Measurements from ENCODE around the gene LRRC28. TPM values are rescaled to one million over a fixed set of nuclear protein-coding genes. Genes with fewer than 3 reads are reported as not detected.
A peak's percentile ranks its signal among the peaks of the same experiment; 100 is the strongest.

Gene LRRC28
- total and polyA plus RNA-seq, 2 experiments from 2014 or later = 24.9 to 45.5 TPM

DNA sequence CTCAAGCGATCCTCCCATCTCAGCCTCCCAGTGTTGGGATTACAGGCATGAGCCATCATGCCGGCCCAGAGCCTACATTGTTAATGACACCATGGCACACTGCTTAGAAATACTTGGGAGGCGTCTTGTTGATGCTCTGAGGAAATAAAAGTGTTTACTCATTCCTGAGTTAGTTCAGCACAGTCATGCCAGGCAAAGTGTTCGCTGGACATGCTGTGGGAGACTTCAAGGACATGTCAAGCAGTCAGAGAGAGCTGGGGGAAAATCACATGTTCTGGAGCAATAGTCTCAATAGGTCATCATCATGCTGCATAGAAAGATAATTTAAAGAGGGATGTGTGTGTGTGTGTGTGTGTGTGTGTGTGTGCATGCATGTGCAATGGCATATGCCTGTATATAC, 39.4 kb upstream of the LRRC28 start:
- Histone ChIP-seq H3K36me3 (peaks cover 8% of the 10 kb centered on the region), H3K9me3 (ENCODE audit: low read depth) (no peaks in the 10 kb centered on the region), H3K4me1 (ENCODE audit: low read depth) (no peaks in the 10 kb centered on the region), H3K27me3 (no peaks in the 10 kb centered on the region), H3K4me3 (no peak overlapping the region), H3K27ac (no peak overlapping the region)
- no peak for DNase-seq (ENCODE audit: low read depth in 1 of 2, low spot score in 1 of 2)
- TF ChIP-seq, protein P1, sequence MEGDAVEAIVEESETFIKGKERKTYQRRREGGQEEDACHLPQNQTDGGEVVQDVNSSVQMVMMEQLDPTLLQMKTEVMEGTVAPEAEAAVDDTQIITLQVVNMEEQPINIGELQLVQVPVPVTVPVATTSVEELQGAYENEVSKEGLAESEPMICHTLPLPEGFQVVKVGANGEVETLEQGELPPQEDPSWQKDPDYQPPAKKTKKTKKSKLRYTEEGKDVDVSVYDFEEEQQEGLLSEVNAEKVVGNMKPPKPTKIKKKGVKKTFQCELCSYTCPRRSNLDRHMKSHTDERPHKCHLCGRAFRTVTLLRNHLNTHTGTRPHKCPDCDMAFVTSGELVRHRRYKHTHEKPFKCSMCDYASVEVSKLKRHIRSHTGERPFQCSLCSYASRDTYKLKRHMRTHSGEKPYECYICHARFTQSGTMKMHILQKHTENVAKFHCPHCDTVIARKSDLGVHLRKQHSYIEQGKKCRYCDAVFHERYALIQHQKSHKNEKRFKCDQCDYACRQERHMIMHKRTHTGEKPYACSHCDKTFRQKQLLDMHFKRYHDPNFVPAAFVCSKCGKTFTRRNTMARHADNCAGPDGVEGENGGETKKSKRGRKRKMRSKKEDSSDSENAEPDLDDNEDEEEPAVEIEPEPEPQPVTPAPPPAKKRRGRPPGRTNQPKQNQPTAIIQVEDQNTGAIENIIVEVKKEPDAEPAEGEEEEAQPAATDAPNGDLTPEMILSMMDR (IDR thresholded peaks at IDR 0.05; ENCODE audit: low read depth, low read length) = no peak

DNA sequence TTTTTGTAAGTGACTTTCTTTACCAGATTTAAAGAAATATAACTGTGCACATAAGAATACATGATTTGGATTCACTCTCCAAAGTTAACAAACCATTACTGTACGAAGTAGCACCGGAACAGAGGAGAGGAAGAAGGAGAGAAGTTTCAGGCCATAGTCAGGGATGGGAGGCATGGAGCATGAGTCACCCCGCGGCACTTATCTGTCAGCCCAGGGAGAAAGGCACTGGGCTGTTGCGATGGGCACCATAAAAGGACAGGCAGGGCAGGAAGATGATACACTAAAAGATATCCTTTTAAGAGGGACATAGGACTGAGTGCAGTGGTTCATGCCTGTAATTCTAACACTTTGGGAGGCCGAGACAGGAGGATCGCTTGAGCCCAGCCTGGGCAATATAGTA, 38.9 kb upstream of the LRRC28 start:
- H3K4me3 ChIP-seq = no peak overlapping the region
- DNase-seq (ENCODE audit: low read depth in 1 of 2, low spot score in 1 of 2) = peak in 1 of 2 donors; percentile 46
- H3K27me3 ChIP-seq = no peaks in the 10 kb centered on the region
- H3K4me1 ChIP-seq (ENCODE audit: low read depth) = no peaks in the 10 kb centered on the region
- TF ChIP-seq, protein P1 (IDR thresholded peaks at IDR 0.05; ENCODE audit: low read depth, low read length) = no peak
- peaks cover 8% of the 10 kb centered on the region for H3K36me3 ChIP-seq
- no peak overlapping the region for H3K27ac ChIP-seq
- H3K9me3 ChIP-seq (ENCODE audit: low read depth) = no peaks in the 10 kb centered on the region

DNA sequence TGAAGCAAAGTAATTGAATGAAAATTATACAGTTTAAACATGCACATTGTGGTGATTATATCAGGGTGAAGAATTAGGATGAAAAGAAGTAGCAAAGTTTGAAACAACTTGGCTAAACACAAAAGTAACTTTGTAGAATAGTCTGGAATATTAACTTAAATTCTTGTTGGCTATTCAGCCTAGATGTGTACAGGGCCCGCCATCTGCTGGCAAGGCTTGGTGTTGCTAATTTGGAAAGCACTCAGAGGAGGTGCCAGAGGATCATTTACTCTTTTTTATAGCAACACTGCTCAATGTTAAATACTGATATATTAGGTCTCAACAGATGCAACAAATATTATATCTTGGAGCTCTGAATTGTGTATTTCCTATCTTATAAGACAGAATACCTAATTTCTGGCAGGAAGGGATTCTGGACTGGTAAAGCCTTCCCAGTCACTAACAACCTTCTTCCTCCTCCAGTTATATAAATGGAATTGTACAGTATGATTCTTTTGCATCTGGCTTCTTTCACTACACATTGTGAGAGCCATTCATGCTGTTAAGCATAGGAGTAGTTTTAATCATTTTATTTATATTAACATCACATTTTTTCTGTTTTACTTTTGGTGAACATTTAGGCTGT, 38.0 kb upstream of the LRRC28 start:
- Histone ChIP-seq H3K4me1 (ENCODE audit: low read depth) (no peaks in the 10 kb centered on the region), H3K4me3 (no peak overlapping the region), H3K27me3 (no peaks in the 10 kb centered on the region), H3K36me3 (peaks cover 8% of the 10 kb centered on the region), H3K27ac (no peak overlapping the region), H3K9me3 (ENCODE audit: low read depth) (no peaks in the 10 kb centered on the region)
- peak; percentile 75 to 77 for DNase-seq (ENCODE audit: low read depth in 1 of 2, low spot score in 1 of 2)
- TF ChIP-seq, protein P1 (IDR thresholded peaks at IDR 0.05; ENCODE audit: low read depth, low read length) = peak; percentile 92

DNA sequence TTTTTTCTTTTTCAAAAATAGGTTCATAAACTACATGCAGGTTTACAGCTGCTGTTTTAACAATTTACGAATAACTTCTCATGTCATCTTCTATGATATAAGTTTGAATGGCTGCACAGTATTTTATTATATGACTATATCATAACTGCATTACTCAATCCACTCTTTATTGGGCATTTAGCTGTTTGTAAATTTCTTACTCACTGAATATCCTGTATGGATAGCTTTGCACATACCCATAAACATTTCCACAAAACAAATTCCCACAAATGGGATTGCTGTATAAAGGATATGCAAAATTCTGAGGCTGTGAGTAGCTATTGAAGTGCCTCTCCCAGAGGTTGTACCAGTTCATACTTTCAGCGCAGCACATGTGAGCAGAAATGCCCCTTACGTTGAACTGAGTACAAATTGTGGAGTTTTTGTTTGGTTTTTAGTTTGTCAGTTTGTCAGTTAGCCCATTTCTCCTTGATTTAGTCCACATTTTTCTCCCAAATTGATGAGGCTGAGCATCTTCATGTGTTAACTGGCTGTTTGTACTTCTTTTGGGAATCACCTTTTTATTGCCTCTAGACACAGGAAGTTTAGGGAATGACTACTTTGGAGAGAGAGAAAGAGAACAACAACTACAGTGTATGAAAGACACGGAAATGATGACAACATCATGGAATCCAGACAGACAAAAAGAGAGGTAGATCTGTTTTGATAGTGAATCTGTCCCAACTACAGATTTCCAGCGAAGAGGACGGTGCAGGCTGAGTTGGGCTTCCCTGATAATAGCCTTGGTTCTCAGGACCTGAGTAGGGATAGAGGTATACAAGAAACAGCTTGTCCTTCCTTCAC, 26.7 kb upstream of the LRRC28 start:
- H3K9me3 ChIP-seq (ENCODE audit: low read depth) = no peaks in the 10 kb centered on the region
- no peak overlapping the region for H3K27ac ChIP-seq
- H3K36me3 ChIP-seq = peaks cover 21% of the 10 kb centered on the region
- H3K4me3 ChIP-seq = no peak overlapping the region
- TF ChIP-seq, protein P1 (IDR thresholded peaks at IDR 0.05; ENCODE audit: low read depth, low read length) = no peak
- DNase-seq (ENCODE audit: low read depth in 1 of 2, low spot score in 1 of 2) = no peak
- peaks cover 2% of the 10 kb centered on the region for H3K4me1 ChIP-seq (ENCODE audit: low read depth)
- no peaks in the 10 kb centered on the region for H3K27me3 ChIP-seq

DNA sequence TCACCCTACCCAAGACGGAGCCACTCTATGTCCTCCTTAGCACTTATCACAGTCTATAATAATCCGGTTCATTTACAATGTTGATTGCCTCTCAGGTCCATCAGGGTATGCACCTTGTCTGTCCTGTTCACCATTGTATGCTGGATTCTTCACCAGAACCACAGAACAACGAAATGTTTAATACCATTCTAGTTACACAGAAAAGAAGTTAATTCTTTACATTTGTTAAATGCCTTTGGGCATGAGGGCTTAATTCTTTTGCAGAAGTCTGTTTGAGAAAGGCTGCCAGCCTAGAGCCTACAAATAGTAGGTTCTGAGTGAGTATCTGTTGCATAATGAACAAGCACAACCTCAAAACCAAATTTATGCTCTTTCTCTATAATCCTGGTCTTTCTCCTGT, 24.5 kb upstream of the LRRC28 start:
- H3K9me3 ChIP-seq (ENCODE audit: low read depth) = no peaks in the 10 kb centered on the region
- H3K27me3 ChIP-seq = no peaks in the 10 kb centered on the region
- no peak overlapping the region for H3K4me3 ChIP-seq
- H3K36me3 ChIP-seq = peaks cover 17% of the 10 kb centered on the region
- TF ChIP-seq, protein P1 (IDR thresholded peaks at IDR 0.05; ENCODE audit: low read depth, low read length) = no peak
- H3K4me1 ChIP-seq (ENCODE audit: low read depth) = peaks cover 6% of the 10 kb centered on the region
- no peak overlapping the region for H3K27ac ChIP-seq
- DNase-seq (ENCODE audit: low read depth in 1 of 2, low spot score in 1 of 2) = no peak
